ENCODE data around the gene BRCA1.
"Not testable (repeated sequence)": the region's sequence is repeated elsewhere in the genome, so short reads cannot be mapped to it uniquely, and the experiment has no call there.

Gene BRCA1

DNA sequence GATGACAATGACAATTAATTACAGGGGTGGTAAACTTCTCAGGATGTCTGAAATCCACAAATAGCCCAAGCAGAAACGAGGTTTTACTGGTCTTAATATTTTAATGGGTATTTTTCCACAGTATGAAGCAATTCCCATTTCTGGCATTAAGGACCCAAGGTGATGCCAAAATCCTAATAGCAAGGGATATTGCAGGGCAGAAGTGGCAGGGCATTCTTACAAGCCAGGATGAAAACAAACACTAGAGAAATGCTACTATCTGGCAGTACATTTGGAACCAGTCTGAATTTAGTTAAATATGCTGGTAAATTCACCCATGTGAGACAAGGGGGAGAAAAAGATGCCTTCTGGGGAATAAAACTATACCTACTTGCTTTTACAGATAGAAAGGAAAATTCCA is 54.9 kb downstream of the BRCA1 start:
- H3K4me3 ChIP-seq (ENCODE audit: low read depth, low read length): no peak overlapping the region

DNA sequence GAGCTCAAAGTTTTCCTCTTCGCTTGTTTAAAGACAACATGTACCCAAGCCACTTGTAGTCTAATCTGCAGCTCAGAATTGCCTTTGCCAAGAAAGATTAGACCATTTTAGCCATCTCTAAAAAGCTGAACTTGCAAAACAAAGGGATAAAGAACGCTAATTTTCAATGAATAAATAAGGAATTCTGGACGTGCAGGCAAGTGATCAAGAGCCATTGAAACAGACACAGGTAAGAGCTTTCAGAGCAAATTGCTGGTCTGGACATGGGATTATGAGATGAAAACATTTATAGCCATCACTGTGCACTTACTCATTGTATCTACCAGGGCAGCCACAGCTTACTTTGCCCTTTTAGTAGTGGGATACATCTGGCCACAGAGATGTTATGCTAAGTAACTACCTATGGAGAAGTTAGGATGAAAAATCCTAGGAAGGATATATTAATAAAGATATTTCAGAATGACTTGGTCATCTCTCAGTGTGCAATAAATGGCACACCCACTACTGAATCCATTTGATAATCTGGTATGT is 55.7 kb downstream of the BRCA1 start:
- no peak overlapping the region for H3K4me3 ChIP-seq (ENCODE audit: low read depth, low read length)

DNA sequence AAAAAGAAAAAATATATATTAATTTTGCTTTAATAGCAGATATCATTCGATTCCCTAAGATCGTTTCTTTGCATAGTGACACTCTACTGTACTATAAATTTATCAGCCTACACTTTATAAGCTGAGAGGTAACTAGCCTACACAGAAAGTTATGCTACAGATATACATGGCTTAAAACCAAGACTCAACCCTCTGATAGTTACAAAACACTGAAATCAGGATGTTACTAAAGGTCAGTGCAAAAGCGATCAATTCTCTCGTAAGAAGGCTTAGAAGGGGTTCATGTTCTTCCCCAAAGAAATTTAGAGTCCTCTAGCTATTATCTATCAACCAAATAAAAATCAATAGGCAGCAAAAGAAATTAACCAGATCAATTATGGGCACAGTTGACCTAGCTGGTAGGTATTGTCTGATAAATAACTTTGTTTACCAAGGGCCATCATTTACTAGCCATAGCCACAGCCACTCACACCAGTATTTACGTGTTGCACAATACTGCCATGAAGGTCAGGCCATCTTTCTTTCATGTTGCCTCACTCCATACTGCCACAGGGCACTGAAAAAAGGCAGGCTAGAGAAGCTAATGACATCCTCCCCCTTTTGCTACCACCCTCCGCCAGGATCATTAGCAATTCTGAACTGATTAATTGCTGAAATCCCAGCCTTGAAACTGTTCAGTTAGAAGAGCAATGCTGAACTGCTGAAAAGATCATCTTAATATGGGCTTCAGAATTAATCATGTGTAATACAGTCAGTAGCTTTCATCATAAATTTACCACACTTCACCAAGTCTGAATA is 56.4 kb downstream of the BRCA1 start:
- H3K4me3 ChIP-seq (ENCODE audit: low read depth, low read length): no peak overlapping the region

DNA sequence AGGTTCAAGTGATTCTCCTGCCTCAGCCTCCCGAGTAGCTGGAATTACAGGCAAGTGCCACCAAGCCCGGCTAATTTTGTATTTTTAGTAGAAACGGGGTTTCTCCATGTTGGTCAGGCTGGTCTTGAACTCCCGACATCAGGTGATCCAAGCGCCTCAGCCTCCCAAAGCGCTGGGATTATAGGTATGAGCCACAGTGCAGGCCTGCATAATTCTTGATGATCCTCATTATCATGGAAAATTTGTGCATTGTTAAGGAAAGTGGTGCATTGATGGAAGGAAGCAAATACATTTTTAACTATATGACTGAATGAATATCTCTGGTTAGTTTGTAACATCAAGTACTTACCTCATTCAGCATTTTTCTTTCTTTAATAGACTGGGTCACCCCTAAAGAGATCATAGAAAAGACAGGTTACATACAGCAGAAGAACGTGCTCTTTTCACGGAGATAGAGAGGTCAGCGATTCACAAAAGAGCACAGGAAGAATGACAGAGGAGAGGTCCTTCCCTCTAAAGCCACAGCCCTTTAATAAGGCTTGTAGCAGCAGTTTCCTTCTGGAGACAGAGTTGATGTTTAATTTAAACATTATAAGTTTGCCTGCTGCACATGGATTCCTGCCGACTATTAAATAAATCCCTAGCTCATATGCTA is 62.1 kb downstream of the BRCA1 start:
- no peak overlapping the region for H3K4me3 ChIP-seq (ENCODE audit: low read depth, low read length)

DNA sequence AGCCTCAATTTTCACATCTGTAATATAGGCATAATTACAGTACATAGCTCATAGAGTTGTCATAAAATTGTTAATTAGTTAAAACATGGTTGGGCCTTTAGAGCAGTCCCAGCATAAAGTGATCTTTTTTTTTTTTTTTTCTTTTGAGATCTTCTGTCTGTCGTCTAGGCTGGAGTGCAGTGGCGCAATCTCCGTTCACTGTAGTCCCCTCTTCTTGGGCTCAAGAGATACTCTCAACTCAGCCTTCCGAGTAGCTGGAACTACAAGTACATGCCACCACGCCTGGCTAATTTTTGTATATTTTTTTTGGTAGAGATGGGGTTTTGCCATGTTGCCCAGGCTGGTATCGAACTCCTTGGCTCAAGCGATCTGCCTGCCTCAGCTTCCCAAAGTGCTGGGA is 69.1 kb downstream of the BRCA1 start:
- no peak overlapping the region for H3K4me3 ChIP-seq (ENCODE audit: low read depth, low read length)

DNA sequence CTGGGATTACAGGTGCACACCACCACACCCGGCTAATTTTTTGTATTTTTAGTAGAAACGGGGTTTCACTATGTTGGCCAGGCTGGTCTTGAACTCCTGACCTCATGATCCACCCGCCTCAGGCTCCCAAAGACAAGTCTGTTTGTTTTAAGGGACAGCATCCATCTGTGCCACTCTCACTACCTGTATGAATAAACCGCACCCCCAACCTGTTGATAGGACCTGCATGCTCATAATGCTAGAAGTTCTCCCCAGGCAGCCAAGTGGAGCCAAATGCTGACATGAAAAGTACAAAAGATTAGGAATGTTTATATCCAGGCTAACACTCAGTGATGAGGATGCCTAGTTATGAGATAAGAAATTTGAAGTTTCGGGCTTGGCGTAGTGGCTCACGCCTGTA is 72.2 kb downstream of the BRCA1 start:
- H3K4me3 ChIP-seq (ENCODE audit: low read depth, low read length): not testable (repeated sequence)

DNA sequence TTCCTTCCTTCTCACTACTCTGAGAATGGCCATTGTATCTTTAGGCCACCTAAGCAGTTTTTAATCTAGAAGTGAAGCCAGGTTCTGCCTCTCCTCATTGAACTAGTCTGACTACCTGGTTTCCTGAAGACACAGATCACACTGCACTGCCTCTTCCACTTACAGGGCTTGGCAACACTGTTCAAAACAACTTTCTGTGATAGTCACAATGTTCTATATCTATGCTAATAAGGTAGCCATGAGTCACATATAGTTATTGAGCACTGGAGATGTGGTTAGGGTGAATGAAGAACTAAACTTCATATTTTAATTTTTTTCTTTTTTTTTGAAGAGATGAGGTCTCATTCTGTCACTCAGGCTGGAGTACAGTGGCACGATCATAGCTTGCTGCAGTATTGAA is 73.2 kb downstream of the BRCA1 start:
- H3K4me3 ChIP-seq (ENCODE audit: low read depth, low read length): no peak overlapping the region

DNA sequence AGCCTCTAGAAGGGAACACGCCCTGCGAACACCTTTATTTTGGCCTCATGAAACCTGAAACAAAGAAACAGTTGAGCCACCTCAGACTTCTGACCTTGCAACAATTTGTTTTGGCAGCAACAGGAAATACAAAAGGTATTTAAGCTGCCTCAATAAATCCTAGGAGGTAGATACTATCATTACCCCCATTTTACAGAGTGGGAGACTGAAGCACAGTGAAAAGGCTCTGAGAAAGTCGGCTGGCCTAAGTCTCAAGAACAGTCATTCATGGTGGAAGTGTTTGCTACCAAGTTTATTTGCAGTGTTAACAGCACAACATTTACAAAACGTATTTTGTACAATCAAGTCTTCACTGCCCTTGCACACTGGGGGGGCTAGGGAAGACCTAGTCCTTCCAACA is 81.1 kb downstream of the BRCA1 start:
- no peak overlapping the region for H3K4me3 ChIP-seq (ENCODE audit: low read depth, low read length)

DNA sequence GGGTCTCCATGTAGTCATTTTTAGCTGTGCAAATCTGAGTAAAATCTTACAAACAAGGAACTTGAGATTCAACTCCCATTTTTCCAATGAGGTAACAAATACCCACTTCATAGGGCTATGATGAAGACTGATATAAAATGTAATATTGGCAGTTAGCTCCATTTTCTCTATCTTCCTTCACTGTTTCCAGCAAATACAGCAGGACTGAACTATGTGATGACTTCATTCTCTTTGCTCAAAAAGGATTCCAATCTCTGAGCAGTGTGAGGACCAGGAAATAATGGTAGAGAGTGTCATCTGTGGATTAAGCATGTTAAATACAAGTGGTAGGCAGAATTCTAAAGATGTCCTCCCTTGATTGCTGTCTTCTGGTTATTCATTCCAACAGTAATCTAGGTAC is 81.9 kb downstream of the BRCA1 start:
- no peak overlapping the region for H3K4me3 ChIP-seq (ENCODE audit: low read depth, low read length)

DNA sequence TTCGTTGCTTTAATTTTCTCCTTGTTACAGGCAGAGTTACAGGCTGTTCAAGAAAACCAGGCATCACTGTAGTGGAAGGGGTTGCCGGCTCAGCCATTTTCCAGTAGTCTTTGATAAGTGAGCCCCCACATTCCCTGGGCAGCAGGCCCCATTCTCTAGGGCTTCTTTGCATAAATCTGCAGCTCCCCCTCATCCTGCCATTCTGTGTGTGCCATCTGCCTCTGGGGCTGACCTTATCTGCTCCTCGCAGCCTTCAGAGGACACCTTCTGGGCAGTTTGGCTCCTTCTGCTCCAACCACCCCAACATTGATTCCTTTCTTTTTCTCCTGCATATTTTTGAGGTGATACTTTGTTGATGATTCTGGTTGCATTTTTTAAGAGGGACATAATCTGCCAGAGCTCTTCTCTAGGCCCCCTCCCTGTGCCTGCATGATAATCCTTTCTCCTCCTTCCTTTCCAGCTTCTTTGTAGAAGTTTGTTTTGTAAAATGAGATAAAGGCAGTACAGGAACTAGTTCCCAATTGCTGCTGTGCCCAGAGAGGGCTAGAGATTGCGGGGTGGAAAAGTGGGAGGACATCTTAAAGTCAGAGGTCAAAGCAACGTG is 83.0 kb downstream of the BRCA1 start:
- H3K4me3 ChIP-seq (ENCODE audit: low read depth, low read length): no peak overlapping the region

DNA sequence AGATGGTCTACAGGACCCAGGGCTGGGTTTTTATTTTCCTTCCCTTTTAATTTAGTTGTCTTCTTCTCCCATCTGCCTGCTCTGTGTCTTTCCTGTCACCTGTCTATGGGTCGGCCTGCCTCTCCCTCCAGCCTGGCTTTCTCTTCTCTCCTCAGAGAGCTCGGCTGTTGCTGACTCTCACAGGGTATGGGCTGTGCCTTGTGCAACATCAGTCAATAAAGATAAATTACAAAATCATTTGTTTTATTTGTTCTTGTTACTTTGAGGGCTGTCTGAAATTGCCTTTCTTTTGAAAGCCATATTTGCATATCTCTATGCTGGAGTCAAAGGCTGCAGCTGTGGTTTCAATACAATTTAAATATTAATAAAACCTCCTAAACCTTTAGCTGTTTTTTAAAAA is 84.5 kb downstream of the BRCA1 start:
- no peak overlapping the region for H3K4me3 ChIP-seq (ENCODE audit: low read depth, low read length)

DNA sequence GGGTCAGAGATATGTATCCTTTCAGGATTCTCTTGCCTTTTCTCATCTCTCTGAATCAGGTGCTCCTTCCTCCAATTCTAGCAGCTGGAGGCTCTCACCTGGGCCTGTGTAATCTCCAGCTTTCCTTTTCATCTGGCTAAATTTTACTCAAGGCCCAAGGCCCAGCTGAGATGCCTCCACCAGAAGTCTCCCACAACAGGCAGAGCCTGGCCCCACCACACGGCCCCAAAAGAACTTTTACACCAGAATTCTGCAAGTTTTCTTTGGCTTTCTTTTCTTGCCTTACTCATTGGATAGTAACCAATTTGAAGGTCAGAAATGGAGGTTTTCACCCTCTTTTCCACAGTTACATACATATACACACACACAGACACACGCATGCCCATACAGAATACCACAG is 85.5 kb downstream of the BRCA1 start:
- no peak overlapping the region for H3K4me3 ChIP-seq (ENCODE audit: low read depth, low read length)

DNA sequence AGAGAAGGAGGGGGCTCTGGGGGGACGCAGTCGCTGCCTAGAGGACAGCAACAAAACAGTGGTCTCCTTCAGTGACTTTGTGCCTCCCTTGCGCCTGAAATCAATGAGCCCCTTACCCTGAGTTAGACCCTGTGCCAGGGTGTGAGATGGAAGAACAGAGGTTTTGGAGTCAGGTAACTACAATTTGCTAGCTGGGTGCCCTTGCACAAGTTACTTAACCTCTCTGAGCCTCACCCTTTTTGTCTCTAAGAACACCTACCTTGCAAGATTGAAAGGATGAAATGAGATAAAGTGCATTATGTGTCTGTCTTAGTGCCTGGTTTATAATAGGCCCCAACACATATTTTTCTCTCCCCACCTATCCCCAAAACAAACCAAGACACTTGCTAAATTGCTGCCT is 90.3 kb downstream of the BRCA1 start:
- H3K4me3 ChIP-seq (ENCODE audit: low read depth, low read length): no peak overlapping the region

DNA sequence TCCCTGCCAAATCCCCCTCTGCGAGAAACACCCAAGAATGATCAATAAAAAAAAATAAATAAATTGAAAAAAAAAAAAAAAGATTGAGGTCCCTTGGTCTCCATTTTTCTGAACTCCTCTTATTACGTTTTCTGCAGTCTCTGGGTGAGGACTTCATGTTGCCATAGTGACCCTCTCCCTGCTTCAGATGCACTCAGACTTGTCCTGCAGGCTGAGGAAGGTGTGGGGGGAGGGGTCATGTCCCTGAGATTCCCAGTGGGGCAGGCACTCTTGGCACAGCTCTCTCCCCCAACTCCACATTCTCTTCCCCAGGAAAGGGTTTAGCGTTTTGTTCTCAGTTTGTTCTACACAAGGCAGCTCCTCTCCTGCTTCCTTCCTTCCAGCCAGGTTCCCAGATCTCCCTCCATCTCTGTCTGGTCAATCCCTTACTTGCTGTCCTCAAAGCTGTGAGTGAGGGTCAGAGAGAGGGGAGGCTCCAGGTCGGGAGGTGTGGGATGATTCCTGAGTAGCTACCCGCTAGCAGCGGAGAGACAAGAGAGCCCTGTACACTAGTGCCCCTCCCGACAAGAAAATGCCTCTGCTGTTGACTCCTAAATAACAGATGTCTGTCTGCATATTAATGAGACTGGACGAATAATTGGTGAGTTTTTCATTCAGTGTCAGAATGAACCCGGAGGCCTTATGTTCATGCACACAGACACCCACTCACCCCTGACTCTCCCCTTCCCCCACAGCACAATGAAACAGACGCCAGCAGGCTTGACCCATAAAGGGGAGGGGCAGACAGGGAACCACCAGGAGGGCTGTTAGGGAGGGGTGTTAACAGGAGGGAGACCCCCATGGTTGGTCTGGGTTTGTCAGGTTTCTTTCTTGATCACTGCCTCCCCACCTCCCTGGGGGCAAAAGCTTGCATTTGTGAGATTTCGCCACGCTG is 90.9 kb downstream of the BRCA1 start:
- H3K4me3 ChIP-seq (ENCODE audit: low read depth, low read length): no peak overlapping the region

DNA sequence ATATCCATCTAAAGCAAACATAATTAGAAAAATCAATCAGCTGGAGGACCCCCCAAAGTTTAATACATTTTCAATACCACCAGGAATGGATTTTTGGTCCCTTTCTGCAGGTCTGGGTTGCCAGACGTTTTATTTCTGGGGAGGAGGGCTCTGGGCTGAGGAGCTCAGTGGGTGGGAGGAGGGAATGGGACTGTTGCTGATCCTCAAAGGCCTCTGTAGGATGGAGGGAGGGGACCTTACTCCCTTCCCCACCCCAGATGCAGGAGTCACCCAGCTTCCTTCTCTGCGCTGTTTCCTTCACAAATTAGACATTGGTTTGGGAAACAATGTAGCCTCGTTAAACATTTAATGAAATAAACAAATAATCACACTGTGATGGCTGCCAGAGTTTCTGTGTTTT is 93.5 kb downstream of the BRCA1 start:
- H3K4me3 ChIP-seq (ENCODE audit: low read depth, low read length): no peak overlapping the region

DNA sequence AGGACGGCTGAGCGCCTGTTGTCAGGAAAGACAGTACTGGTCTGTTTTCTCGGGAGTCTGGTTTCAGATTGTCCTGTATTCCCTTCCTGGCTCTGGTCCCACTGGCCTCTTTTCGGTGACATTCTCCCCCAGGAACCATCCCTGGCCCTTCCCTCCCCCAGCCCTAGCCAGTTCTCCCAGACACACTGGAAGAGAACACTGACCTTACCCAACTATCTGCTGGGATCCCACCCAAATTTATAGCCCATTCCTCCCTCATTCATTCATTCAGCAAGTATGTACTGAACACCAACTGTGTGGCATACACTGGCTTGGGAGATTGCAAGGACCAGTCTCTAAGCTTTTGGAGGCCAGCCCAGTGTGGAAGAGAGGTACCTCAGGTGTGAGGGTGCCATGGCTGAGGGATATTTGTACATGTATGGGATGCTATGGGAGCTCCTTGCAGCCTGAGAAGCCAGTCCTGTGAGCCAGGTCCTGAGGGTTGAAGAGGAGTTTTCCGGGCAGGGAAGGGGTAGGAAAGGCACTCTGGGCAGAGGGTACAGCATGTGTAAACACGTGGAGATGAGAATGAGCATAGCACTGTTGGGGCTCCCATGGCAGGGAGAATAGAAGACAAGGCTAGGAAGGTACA is 94.9 kb downstream of the BRCA1 start:
- H3K4me3 ChIP-seq (ENCODE audit: low read depth, low read length): no peak overlapping the region

DNA sequence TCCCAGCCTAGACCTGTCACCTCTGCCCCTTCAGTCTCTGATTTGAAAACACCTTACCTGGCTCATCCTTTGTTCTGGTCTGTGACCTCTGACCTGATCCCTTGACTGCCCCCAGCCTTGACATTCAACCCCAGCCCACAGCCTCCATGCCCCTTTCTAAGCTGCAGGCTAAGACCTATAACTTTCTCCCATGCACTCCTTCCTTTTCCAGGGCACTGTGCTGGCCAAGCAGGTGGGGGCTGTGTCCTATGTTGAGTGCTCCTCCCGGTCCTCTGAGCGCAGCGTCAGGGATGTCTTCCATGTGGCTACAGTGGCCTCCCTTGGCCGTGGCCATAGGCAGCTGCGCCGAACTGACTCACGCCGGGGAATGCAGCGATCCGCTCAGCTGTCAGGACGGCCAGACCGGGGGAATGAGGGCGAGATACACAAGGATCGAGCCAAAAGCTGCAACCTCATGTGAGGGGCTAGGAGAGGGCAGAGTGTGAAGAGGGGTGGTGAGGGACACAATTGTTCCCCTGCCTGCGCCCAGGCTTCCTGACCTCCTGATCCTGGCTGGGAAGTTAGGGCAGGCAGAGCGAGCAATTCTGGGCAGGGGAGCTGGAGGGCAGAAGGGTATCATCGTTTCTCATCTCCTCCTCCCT is 96.8 kb downstream of the BRCA1 start:
- H3K4me3 ChIP-seq (ENCODE audit: low read depth, low read length): no peak overlapping the region

DNA sequence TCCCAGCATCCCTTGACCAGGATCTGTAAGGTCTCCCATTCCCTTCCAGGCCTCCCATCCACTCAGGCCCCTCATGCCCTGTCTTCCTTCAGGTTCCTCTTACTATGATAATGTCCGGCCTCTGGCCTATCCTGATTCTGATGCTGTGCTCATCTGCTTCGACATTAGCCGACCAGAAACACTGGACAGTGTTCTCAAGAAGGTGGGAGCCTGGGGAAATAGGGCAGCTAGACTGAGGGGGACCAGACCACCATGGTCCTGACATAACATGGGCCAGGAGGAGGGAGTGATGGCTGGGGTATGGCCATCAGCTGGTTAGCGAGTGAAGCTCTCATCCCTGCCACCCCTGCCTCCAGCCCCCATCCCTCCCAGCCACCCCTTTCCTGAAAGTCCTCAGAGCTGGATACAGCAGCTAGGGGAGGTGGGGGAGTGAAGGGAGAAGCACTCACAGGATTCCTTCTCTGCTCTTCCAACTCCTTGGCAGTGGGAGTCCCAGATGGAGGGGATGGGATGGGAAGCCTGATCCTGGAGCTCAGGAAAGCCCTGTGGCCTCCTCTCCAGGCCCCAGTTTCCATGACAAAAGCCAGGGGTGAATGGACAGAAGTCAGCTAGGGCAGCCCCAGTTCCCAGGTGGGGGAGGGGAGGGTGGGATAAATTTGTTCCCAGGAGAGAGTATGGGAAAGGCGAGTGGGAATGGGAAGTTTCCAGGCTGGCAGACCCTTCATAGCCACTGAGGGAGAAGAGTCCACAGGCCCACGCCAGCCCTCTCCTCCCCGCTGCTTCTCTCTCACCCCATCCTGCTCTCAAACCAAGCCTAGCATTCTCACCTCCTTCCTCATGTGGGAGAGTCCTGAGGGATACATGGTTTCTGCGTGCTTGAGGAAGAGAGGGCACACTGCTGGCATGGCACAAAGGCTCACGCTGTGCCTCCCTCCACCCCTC is 97.8 kb downstream of the BRCA1 start:
- H3K4me3 ChIP-seq (ENCODE audit: low read depth, low read length): no peak overlapping the region

DNA sequence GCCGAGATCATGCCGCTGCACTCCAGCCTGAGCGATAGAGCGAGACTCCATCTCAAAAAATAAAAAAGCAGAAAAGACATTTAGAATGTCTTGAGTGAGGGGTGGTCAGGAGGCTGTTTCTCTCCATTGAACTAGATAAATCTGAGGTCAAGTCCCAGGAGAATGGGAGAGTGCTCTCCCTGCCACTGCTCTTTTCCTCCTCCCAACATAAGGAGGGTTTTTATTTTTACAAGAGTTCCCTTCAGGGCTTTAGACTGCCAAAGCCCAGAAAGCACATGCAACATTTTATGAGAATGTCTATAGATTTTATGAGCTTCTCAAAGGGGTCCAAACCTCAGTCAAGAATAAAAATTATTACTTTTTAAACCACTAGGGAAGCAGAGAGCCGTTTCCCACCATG is 98.6 kb downstream of the BRCA1 start:
- no peak overlapping the region for H3K4me3 ChIP-seq (ENCODE audit: low read depth, low read length)
